OCI-LY1 (cell line): ENCODE measurements around the gene SLC22A17.

Source experiments
- H2AFZ ChIP-seq: fragments of 200-600 bp; sonication (generic), shearing (Covaris generic); 2 replicates; pipeline ENCODE4 v1.6.0; 2014; ENCODE audit warnings: antibody characterized with exemption, mild to moderate bottlenecking, low read length
- H3F3A ChIP-seq: fragments of 200-600 bp; sonication (generic), shearing (Covaris generic); 2 replicates; pipeline ENCODE4 v1.6.0; 2014; ENCODE audit warnings: mild to moderate bottlenecking, antibody characterized with exemption, low read length, moderate library complexity; ENCODE audit not compliant: insufficient read depth
- H3K27ac ChIP-seq: fragments of 200-600 bp; sonication (generic); 2 replicates; pipeline ENCODE4 v1.5.1; 2014; ENCODE audit warnings: low read length, mixed run types, mild to moderate bottlenecking, low read depth; ENCODE audit not compliant: poor library complexity, severe bottlenecking
- H3K27me3 ChIP-seq: fragments of 200-600 bp; sonication (generic); 2 replicates; pipeline ENCODE4 v1.6.0; 2014; ENCODE audit warnings: antibody characterized with exemption, mild to moderate bottlenecking, low read length, moderate library complexity; ENCODE audit not compliant: insufficient read depth
- H3K36me3 ChIP-seq: fragments of 200-600 bp; sonication (generic); 2 replicates; pipeline ENCODE4 v1.6.1; 2014; ENCODE audit warnings: mild to moderate bottlenecking, antibody characterized with exemption, low read length, moderate library complexity, mixed read lengths; ENCODE audit not compliant: insufficient read depth
- H3K4me1 ChIP-seq: fragments of 200-600 bp; sonication (generic); 2 replicates; pipeline ENCODE4 v1.5.1; 2014; ENCODE audit warnings: mild to moderate bottlenecking, low read length, moderate library complexity; ENCODE audit not compliant: insufficient read depth, severe bottlenecking
- H3K4me2 ChIP-seq: fragments of 200-600 bp; sonication (generic), shearing (Covaris generic); 2 replicates; pipeline ENCODE4 v1.6.1; 2014; ENCODE audit warnings: low read length
- H3K4me3 ChIP-seq: fragments of 200-600 bp; sonication (generic); 2 replicates; pipeline ENCODE4 v1.5.1; 2014; ENCODE audit warnings: low read length, low read depth, mild to moderate bottlenecking, mixed read lengths; ENCODE audit not compliant: poor library complexity, severe bottlenecking
- H3K79me2 ChIP-seq: fragments of 200-600 bp; shearing (Covaris generic); 2 replicates; pipeline ENCODE4 v1.6.1; 2016; ENCODE audit warnings: mixed run types, low read length, mixed read lengths; ENCODE audit not compliant: insufficient read depth
- H3K9ac ChIP-seq: fragments of 200-600 bp; sonication (generic), shearing (Covaris generic); 2 replicates; pipeline ENCODE4 v1.6.1; 2014; ENCODE audit warnings: mild to moderate bottlenecking, low read length, mixed read lengths
- H3K9me2 ChIP-seq: fragments of 200-600 bp; sonication (generic), shearing (Covaris generic); 2 replicates; pipeline ENCODE4 v1.6.1; 2014; ENCODE audit warnings: low read depth, mild to moderate bottlenecking, low read length, mixed read lengths
- H3K9me3 ChIP-seq: fragments of 200-600 bp; shearing (Covaris generic); 2 replicates; pipeline ENCODE4 v1.6.1; 2014; ENCODE audit warnings: low read length, mixed read lengths
- H4K20me1 ChIP-seq: fragments of 200-600 bp; sonication (generic), shearing (Covaris generic); 2 replicates; pipeline ENCODE4 v1.6.0; 2016; ENCODE audit warnings: mild to moderate bottlenecking, low read length; ENCODE audit not compliant: insufficient read depth
- EZH2 ChIP-seq: fragments of 200-600 bp; sonication (generic), shearing (Covaris generic); IDR thresholded peaks from 2 replicates; pipeline ENCODE4 v1.8.0; 2017; ENCODE audit warnings: borderline replicate concordance, mixed run types, mild to moderate bottlenecking, antibody characterized with exemption, low read length, moderate library complexity, mixed read lengths
- TF ChIP-seq, protein P1 (sequence below): fragments of 200-600 bp; sonication (generic), shearing (Covaris generic); IDR thresholded peaks from 2 replicates; pipeline ENCODE4 v1.5.1; 2017; ENCODE audit warnings: mild to moderate bottlenecking, antibody characterized with exemption, low read length, moderate library complexity, mixed read lengths

The SLC22A17 gene

GRCh38 chr14:23319746-23320583 lies 32.7 kb downstream of the SLC22A17 start:
- H3K4me2 ChIP-seq, result peak overlapping the region; percentile 78
- H3K4me3 ChIP-seq, result peak overlapping the region; percentile 69
- no peaks in the 10 kb centered on the region for H3K9me2 ChIP-seq
- peak overlapping the region; percentile 83 for H3K27ac ChIP-seq
- H2AFZ ChIP-seq, result no peak overlapping the region
- H3K36me3 ChIP-seq, result peaks cover 24% of the 10 kb centered on the region
- H3F3A ChIP-seq, result no peaks in the 10 kb centered on the region
- H3K9ac ChIP-seq, result peak overlapping the region; percentile 65
- peaks cover 22% of the 10 kb centered on the region for H3K4me1 ChIP-seq
- H4K20me1 ChIP-seq, result no peaks in the 10 kb centered on the region
- peaks cover 12% of the 10 kb centered on the region for H3K79me2 ChIP-seq
- no peaks in the 10 kb centered on the region for H3K9me3 ChIP-seq
- H3K27me3 ChIP-seq, result no peaks in the 10 kb centered on the region
- TF ChIP-seq EZH2, result no peak
- TF ChIP-seq, protein P1, sequence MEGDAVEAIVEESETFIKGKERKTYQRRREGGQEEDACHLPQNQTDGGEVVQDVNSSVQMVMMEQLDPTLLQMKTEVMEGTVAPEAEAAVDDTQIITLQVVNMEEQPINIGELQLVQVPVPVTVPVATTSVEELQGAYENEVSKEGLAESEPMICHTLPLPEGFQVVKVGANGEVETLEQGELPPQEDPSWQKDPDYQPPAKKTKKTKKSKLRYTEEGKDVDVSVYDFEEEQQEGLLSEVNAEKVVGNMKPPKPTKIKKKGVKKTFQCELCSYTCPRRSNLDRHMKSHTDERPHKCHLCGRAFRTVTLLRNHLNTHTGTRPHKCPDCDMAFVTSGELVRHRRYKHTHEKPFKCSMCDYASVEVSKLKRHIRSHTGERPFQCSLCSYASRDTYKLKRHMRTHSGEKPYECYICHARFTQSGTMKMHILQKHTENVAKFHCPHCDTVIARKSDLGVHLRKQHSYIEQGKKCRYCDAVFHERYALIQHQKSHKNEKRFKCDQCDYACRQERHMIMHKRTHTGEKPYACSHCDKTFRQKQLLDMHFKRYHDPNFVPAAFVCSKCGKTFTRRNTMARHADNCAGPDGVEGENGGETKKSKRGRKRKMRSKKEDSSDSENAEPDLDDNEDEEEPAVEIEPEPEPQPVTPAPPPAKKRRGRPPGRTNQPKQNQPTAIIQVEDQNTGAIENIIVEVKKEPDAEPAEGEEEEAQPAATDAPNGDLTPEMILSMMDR, result no peak

- H3K9me3 ChIP-seq, result no peaks in the 10 kb centered on the region
- no peaks in the 10 kb centered on the region for H4K20me1 ChIP-seq
- no peak overlapping the region for H3K4me2 ChIP-seq
- no peak overlapping the region for H3K27ac ChIP-seq
- peaks cover 10% of the 10 kb centered on the region for H3K4me1 ChIP-seq
- no peaks in the 10 kb centered on the region for H3K79me2 ChIP-seq
- H3K27me3 ChIP-seq, result no peaks in the 10 kb centered on the region
- H2AFZ ChIP-seq, result no peak overlapping the region
- H3K9ac ChIP-seq, result no peak overlapping the region
- no peak overlapping the region for H3K4me3 ChIP-seq
- no peaks in the 10 kb centered on the region for H3K9me2 ChIP-seq
- no peaks in the 10 kb centered on the region for H3F3A ChIP-seq
- no peaks in the 10 kb centered on the region for H3K36me3 ChIP-seq
- no peak for TF ChIP-seq EZH2
- TF ChIP-seq, protein P1, result no peak
Observed at GRCh38 chr14:23316300-23316699, 36.4 kb downstream of the SLC22A17 start.

DNA sequence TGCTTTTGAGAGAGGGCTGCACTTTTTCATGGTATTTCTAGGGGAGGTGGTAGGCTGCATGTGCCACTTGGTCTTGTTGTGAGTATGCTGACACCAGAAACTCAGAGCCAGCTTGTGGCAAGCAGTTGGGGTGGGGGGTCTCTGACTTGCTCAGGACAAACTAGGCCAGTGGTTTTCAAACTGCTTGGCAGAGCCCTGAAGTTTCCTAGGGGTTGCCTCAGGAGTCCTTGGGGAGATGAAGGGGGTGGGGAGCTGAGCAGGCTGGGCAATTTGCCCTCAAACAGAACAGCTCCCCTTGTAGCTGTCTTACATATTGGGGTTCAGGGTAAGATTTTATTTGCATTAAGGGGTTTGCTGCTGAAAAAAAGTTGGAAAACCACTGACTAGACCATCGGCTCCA lies 42.1 kb downstream of the SLC22A17 start:
- H3K4me2 ChIP-seq, result no peak overlapping the region
- no peak for TF ChIP-seq EZH2
- TF ChIP-seq, protein P1, result no peak
- H4K20me1 ChIP-seq, result no peaks in the 10 kb centered on the region
- H3F3A ChIP-seq, result no peaks in the 10 kb centered on the region
- peaks cover 5% of the 10 kb centered on the region for H3K4me1 ChIP-seq
- no peak overlapping the region for H2AFZ ChIP-seq
- no peaks in the 10 kb centered on the region for H3K36me3 ChIP-seq
- no peaks in the 10 kb centered on the region for H3K79me2 ChIP-seq
- no peaks in the 10 kb centered on the region; the same call in 1 of the 2 replicates for H3K27me3 ChIP-seq
- H3K27ac ChIP-seq, result no peak overlapping the region
- no peaks in the 10 kb centered on the region for H3K9me2 ChIP-seq
- H3K4me3 ChIP-seq, result no peak overlapping the region
- H3K9ac ChIP-seq, result no peak overlapping the region
- no peaks in the 10 kb centered on the region for H3K9me3 ChIP-seq
